Ovary (tissue), 9 donors: ENCODE data around the gene KCTD16. TPM values are rescaled to one million over a fixed set of nuclear protein-coding genes. Genes with fewer than 3 reads are reported as not detected.

Experiments used
- DNase-seq, 5 donors: peaks; one replicate each; pipeline ENCODE4 v3.0.0-alpha.2; 2019 to 2020
- H3K27ac ChIP-seq, 2 donors: fragments of 200-600 bp; one replicate each; pipeline versions ENCODE4 v1.5.1 to v1.8.0; 2019 to 2022
- H3K27me3 ChIP-seq: fragments of 200-600 bp; one replicate; pipeline ENCODE4 v1.8.0; 2022
- H3K36me3 ChIP-seq: fragments of 200-600 bp; sonication (generic); one replicate; pipeline ENCODE4 v1.5.1; 2019
- H3K4me1 ChIP-seq: one replicate; pipeline ENCODE4 v1.8.1; 2013; ENCODE audit warnings: mild to moderate bottlenecking, moderate library complexity; ENCODE audit not compliant: insufficient read depth
- H3K4me3 ChIP-seq: fragments of 200-600 bp; sonication (generic); one replicate; pipeline ENCODE4 v1.5.1; 2017
- H3K9me3 ChIP-seq, 2 donors: fragments of 200-600 bp in 1 of 2; sonication (generic) in 1 of 2; one replicate each; pipeline versions ENCODE4 v1.5.1 to v1.8.1; 2013 to 2019; ENCODE audit warnings: mild to moderate bottlenecking in 1 of 2, moderate library complexity in 1 of 2
- CTCF ChIP-seq, 3 donors: fragments of 450-650 bp in 2 of 3; fragments of 200-600 bp in 1 of 3; IDR thresholded peaks; one replicate each; pipeline versions ENCODE4 v1.5.1 to v1.8.0; 2016 to 2022; ENCODE audit warnings: antibody characterized with exemption in 3 of 3, mild to moderate bottlenecking in 1 of 3
- EP300 ChIP-seq: sonication (generic); formaldehyde crosslinking; IDR thresholded peaks from one replicate; pipeline ENCODE4 v1.6.1; 2017; ENCODE audit warnings: antibody characterized with exemption
- POLR2A ChIP-seq: fragments of 450-650 bp; IDR thresholded peaks from one replicate; pipeline ENCODE4 v1.6.1; 2017; ENCODE audit warnings: antibody characterized with exemption, mild to moderate bottlenecking, moderate library complexity
- WGBS, 3 donors: extraction: QIAGEN DNeasy Blood & Tissue Kit in 1 of 3; methylation state at CpG; one replicate each; pipeline versions ENCODE4 v1.1.5 to v1.1.7; 2013 to 2017; 5-methylcytosine and 5-hydroxymethylcytosine counted together
- intact Hi-C, 4 donors: fragments of 100-400 bp; cut with DNase I; formaldehyde crosslinking; loops; one replicate each; pipeline versions ENCODE4 v1.11.0 to v1.15.1; 2022 to 2023
- polyA plus RNA-seq, 2 donors: library from polyadenylated mRNA; stranded (reverse); fragments of 200-250 nt in 1 of 2; fragments of 350-450 nt in 1 of 2; fragmentation: Illumina TruSeq in 1 of 2; extraction: RNeasy Lipid Tissue Mini Kit (QIAGEN cat#74804) in 1 of 2; gene quantifications; one replicate each; pipeline ENCODE4 v1.2.3, GENCODE V29; 2013 to 2014
- total RNA-seq, 7 donors: library from RNA; depleted of rRNA in 2 of 7; stranded (reverse); fragments of >200 nt in 2 of 7; fragmentation: NEBNext Ultra II Directional in 3 of 7; extraction: Animal tissue kit (Norgen Biotek cat#: 25700) in 3 of 7; gene quantifications; one replicate each; pipeline versions ENCODE4 v1.1.0 to v1.2.4, GENCODE V29; 2016 to 2023
- donor health status: DM: no; HTN: no; CAD: no; lungs with moderate emphysema.
- donor health status: DM: no; HTN: no; CAD: no.
- donor health status: Bipolar disorder and iron deficiency.
- donor health status: DM: yes; HTN: yes; CAD: no.
- donor health status: DM: no; HTN: no; CAD: no.
- donor health status: DM: yes; HTN: yes; CAD: no.

KCTD16 gene
- total and polyA plus RNA-seq, 9 donors: under 0.01 to 0.46 (median 0.13) TPM; not detected in 1

- H3K27me3 ChIP-seq: no peaks in the 10 kb centered on the region
- no peak for TF ChIP-seq POLR2A
- TF ChIP-seq CTCF (IDR thresholded peaks at IDR 0.05): no peak
- TF ChIP-seq EP300: no peak
These were observed 263.2 kb downstream of the KCTD16 start for GRCh38 chr5:144433893-144434292.

GRCh38 chr5:144436007-144436406 is 265.3 kb downstream of the KCTD16 start:
- H3K27me3 ChIP-seq: no peaks in the 10 kb centered on the region
- WGBS, 3 donors: 71 to 84% (median 74%) methylated on average over 1 of the region's 1 CpG
- no peak for TF ChIP-seq EP300
- no peak for TF ChIP-seq CTCF (IDR thresholded peaks at IDR 0.05)
- TF ChIP-seq POLR2A: no peak
- no peaks in the 10 kb centered on the region for H3K4me1 ChIP-seq
- intact Hi-C loops: no loop called here
- H3K27ac ChIP-seq: no peak overlapping the region
- H3K4me3 ChIP-seq: no peak overlapping the region
- no peaks in the 10 kb centered on the region for H3K9me3 ChIP-seq
- no peak for DNase-seq
- H3K36me3 ChIP-seq: no peaks in the 10 kb centered on the region

More at GRCh38 chr5:144433893-144434292, 263.2 kb downstream of the KCTD16 start:
- intact Hi-C loops: no loop called here
- DNase-seq: no peak
- Histone ChIP-seq H3K9me3 (no peaks in the 10 kb centered on the region), H3K36me3 (no peaks in the 10 kb centered on the region), H3K4me1 (no peaks in the 10 kb centered on the region), H3K4me3 (no peak overlapping the region), H3K27ac (no peak overlapping the region)
- WGBS, 3 donors: 26 to 40% (median 27%) methylated on average over 3 of the region's 3 CpGs

- no peak for TF ChIP-seq EP300
- TF ChIP-seq CTCF (IDR thresholded peaks at IDR 0.05): no peak
- no peak for TF ChIP-seq POLR2A
- no peaks in the 10 kb centered on the region for H3K9me3 ChIP-seq
- no peak overlapping the region for H3K27ac ChIP-seq
- 83 to 91% (median 83%) methylated on average over 4 of the region's 4 CpGs for WGBS, 3 donors
- no peak overlapping the region for H3K4me3 ChIP-seq
- intact Hi-C loops: no loop called here
- no peaks in the 10 kb centered on the region for H3K27me3 ChIP-seq
- H3K4me1 ChIP-seq: no peaks in the 10 kb centered on the region
- no peaks in the 10 kb centered on the region for H3K36me3 ChIP-seq
- DNase-seq: no peak
These were observed 267.6 kb downstream of the KCTD16 start for GRCh38 chr5:144438237-144438636.

GRCh38 chr5:144448457-144448856 is 277.8 kb downstream of the KCTD16 start:
- TF ChIP-seq POLR2A: no peak
- TF ChIP-seq EP300: no peak
- TF ChIP-seq CTCF (IDR thresholded peaks at IDR 0.05): no peak
- Histone ChIP-seq H3K9me3 (no peaks in the 10 kb centered on the region), H3K27ac (no peak overlapping the region), H3K4me3 (no peak overlapping the region), H3K27me3 (no peaks in the 10 kb centered on the region), H3K36me3 (no peaks in the 10 kb centered on the region), H3K4me1 (no peaks in the 10 kb centered on the region)
- intact Hi-C loops: no loop called here
- WGBS, 3 donors: 40 to 52% (median 49%) methylated on average over 2 of the region's 2 CpGs
- no peak for DNase-seq
